ENCODE measurements around the gene SNPH. TPM values are rescaled to one million over a fixed set of nuclear protein-coding genes. Genes with fewer than 3 reads are reported as not detected.

SNPH gene
- total and polyA plus RNA-seq, 2 of the 4 experiments (the other 2 are of a cell fraction) = 3.1 to 4.5 TPM

GRCh38 chr20:1272368-1273100 is 6.4 kb downstream of the SNPH start:
- in situ Hi-C loops (cut with MboI; ENCODE audit: low sequenced_read_pairs) (no loop called here), dilution Hi-C loops (cut with HindIII; ENCODE audit: low sequenced_read_pairs, unreplicated experiment) (no loop called here), intact Hi-C loops (cut with micrococcal nuclease) (no loop called here)
- Histone ChIP-seq H2AK5ac (ENCODE audit: low read depth, low read length) (no peak overlapping the region), H2BK120ac (ENCODE audit: low read depth, low read length) (no peak overlapping the region), H4K91ac (ENCODE audit: insufficient read depth, low read depth, low read length) (no peak overlapping the region; the same call in 1 of the 2 replicates), H4K8ac (ENCODE audit: low read depth in 2 of 2, low read length in 2 of 2) (no peak overlapping the region), H2BK15ac (ENCODE audit: low read depth, low read length) (no peak overlapping the region), H3K4ac (ENCODE audit: low read depth, low read length) (no peak overlapping the region), H3K79me1 (ENCODE audit: low read depth in 1 of 2, low read length in 2 of 2) (peaks cover 21 to 30% of the 10 kb centered on the region in 2 experiments), H4K20me1 (ENCODE audit: insufficient read depth, low read length) (peaks cover 3% of the 10 kb centered on the region; the same call in 1 of the 2 replicates), H3K56ac (ENCODE audit: extremely low read depth, insufficient read depth, low read length) (no peak overlapping the region), H3K23ac (ENCODE audit: low read depth, low read length) (no peak overlapping the region), H3K36me3 (ENCODE audit: control insufficient read depth, insufficient read depth, low read length) (peaks cover 4% of the 10 kb centered on the region; the same call in 1 of the 2 replicates), H3K4me3 (ENCODE audit: insufficient read depth, low read depth, low read length) (no peak overlapping the region), H3K4me2 (ENCODE audit: low read depth, low read length) (no peak overlapping the region), H2BK5ac (ENCODE audit: low read depth, low read length, poor library complexity, severe bottlenecking) (no peak overlapping the region), H3K9ac (ENCODE audit: low read depth, low read length) (no peak overlapping the region), H3K14ac (replicated peaks; ENCODE audit: low read depth, low read length) (no peak overlapping the region), H2AK9ac (replicated peaks; ENCODE audit: low read depth, low read length, poor library complexity) (no peak overlapping the region), H3K4me1 (ENCODE audit: control insufficient read depth, insufficient read depth, low read length) (no peaks in the 10 kb centered on the region), H3K9me1 (ENCODE audit: insufficient read depth, low read length) (peaks cover 11% of the 10 kb centered on the region), H2BK20ac (ENCODE audit: low read depth, low read length) (no peak overlapping the region), H3K27ac (ENCODE audit: insufficient read depth, low read length) (no peak overlapping the region), H4K5ac (ENCODE audit: low read depth, low read length) (no peak overlapping the region), H2AFZ (replicated peaks; ENCODE audit: low read length, poor library complexity) (no peak overlapping the region), H3K18ac (ENCODE audit: low read depth, low read length) (no peak overlapping the region), H3K9me3 (ENCODE audit: control insufficient read depth, insufficient read depth, low read length) (no peaks in the 10 kb centered on the region), H3K27me3 (ENCODE audit: control insufficient read depth, insufficient read depth, low read length) (no peaks in the 10 kb centered on the region)
- ATAC-seq (ENCODE audit: low read depth) (no peak), DNase-seq (no peak)
- WGBS, 2 experiments (ENCODE audit: extremely low coverage in 2 of 2, insufficient read length in 1 of 2) = 100% methylated on average over 1 of the region's 6 CpGs; no CpG with 5 or more reads in 1 of the 2 experiments
- TF ChIP-seq NFE2L2 (IDR thresholded peaks at IDR 0.05; ENCODE audit: low read depth, low read length) (no peak), MAFK (IDR thresholded peaks at IDR 0.05; ENCODE audit: low read depth, low read length) (peak; percentile 32; the same call in 1 of the 2 replicates), FOS (IDR thresholded peaks at IDR 0.05; ENCODE audit: low read depth, low read length) (no peak), RFX5 (IDR thresholded peaks at IDR 0.05; ENCODE audit: low read depth, low read length) (no peak), RCOR1 (IDR thresholded peaks at IDR 0.05; ENCODE audit: insufficient replicate concordance, low read length) (no peak), MXI1 (IDR thresholded peaks at IDR 0.05; ENCODE audit: borderline replicate concordance, low read depth, low read length) (no peak), ELK1 (IDR thresholded peaks at IDR 0.05; ENCODE audit: borderline replicate concordance, low read depth, low read length) (no peak)
- CTCF ChIA-PET = interaction anchor here (0.6 to 1.2 kb wide), 3 partner anchors 10 to 59 kb away, joined by 3 to 4 read pairs (median 3); no protein-coding TSS in a partner anchor
- POLR2A ChIA-PET (ENCODE audit: unreplicated experiment) = no interaction called here
- BruUV-seq (replicated peaks) = no TSS peak

All from IMR-90 (cell line).